NAMALWA (cell line): ENCODE results near the gene VWC2.

Experiments used
- DNase-seq: peaks from one replicate; pipeline ENCODE4 v3.0.0-alpha.2; 2015; ENCODE audit warnings: low spot score

VWC2 gene

GRCh38 chr7:49783446-49783845 lies 10.0 kb downstream of the VWC2 start:
- DNase-seq: no peak

GRCh38 chr7:49787980-49788379 lies 14.5 kb downstream of the VWC2 start:
- DNase-seq: no peak

- DNase-seq: no peak
Measured at GRCh38 chr7:49788455-49789059, 15.1 kb downstream of the VWC2 start.

- DNase-seq: no peak
Measured at GRCh38 chr7:49789736-49790135, 16.3 kb downstream of the VWC2 start.

GRCh38 chr7:49790209-49790608 lies 16.8 kb downstream of the VWC2 start:
- no peak for DNase-seq

GRCh38 chr7:49791088-49791741 lies 17.8 kb downstream of the VWC2 start:
- peak; percentile 87 for DNase-seq

- no peak for DNase-seq
Measured at GRCh38 chr7:49797987-49798660, 24.7 kb downstream of the VWC2 start.

GRCh38 chr7:49800031-49800430 lies 26.6 kb downstream of the VWC2 start:
- no peak for DNase-seq

GRCh38 chr7:49802600-49802999 lies 29.2 kb downstream of the VWC2 start:
- DNase-seq: no peak

- DNase-seq: no peak
Measured at GRCh38 chr7:49803812-49804211, 30.4 kb downstream of the VWC2 start.

GRCh38 chr7:49805371-49806007 lies 32.1 kb downstream of the VWC2 start:
- no peak for DNase-seq

- peak; percentile 74 for DNase-seq
Measured at GRCh38 chr7:49812534-49812933, 39.1 kb downstream of the VWC2 start.

GRCh38 chr7:49817279-49817678 lies 43.8 kb downstream of the VWC2 start:
- DNase-seq: no peak

- no peak for DNase-seq
Measured at GRCh38 chr7:49821181-49821580, 47.7 kb downstream of the VWC2 start.

GRCh38 chr7:49822856-49823255 lies 49.4 kb downstream of the VWC2 start:
- DNase-seq: no peak

GRCh38 chr7:49823566-49823965 lies 50.1 kb downstream of the VWC2 start:
- DNase-seq: no peak

- no peak for DNase-seq
Measured at GRCh38 chr7:49839863-49840645, 66.6 kb downstream of the VWC2 start.

- no peak for DNase-seq
Measured at GRCh38 chr7:49840751-49841405, 67.4 kb downstream of the VWC2 start.

- DNase-seq: no peak
Measured at GRCh38 chr7:49845626-49846025, 72.2 kb downstream of the VWC2 start.

GRCh38 chr7:49848211-49848841 lies 74.9 kb downstream of the VWC2 start:
- DNase-seq: no peak

GRCh38 chr7:49850921-49851613 lies 77.6 kb downstream of the VWC2 start:
- no peak for DNase-seq
